Measurements from ENCODE around the gene EFCAB5. TPM values are rescaled to one million over a fixed set of nuclear protein-coding genes. Genes with fewer than 3 reads are reported as not detected.

Gene EFCAB5
- total and polyA plus RNA-seq, 2 of the 13 experiments (the other 11 are each of a cell fraction or from before 2014, with no cell fraction given), result 0.15 TPM; not detected in 1

DNA sequence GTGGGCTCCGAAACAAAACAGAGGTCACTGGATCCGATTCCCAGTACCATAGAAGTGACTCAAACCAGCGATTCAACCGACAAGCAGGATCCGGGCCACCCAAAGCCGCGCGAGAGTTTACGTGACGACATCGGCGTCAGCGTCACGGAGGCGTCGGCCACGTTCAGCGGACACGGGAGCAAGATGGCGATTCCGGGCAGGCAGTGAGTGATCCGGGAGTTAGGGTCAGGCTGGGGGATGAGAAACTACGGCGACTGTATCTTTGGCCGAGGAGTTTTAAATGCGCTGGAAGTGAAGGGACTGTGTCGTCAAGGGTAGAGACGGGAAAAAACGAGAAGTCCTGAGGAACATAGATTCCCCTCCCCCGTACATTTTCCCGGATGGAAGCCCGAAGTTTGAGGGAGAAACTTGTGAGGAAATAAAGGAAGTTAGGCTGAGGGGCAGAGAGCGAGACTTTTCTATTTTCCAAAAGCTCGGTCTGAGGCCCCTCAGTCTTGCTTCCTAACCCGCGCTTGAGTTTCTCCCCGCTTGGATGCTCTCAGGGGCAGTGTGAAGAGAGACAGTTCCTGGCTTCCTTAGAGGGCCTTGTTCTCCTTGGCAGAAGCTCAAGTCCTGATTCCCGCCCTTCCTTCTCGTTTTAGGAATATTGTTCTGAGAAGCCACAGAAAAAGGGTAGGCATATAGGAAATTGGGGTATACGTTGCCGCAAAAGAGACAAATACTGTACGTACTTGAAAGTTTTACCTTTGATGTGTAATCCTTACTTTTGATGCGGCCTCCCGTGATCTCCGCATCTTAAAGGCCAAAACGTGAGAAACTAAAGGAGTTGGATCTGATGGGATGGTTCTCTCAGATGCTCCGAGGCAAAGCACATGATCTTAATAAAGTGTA, 175.5 kb downstream of the EFCAB5 start, which contains the start of gene NSRP1 (continued):
- TF ChIP-seq PRPF4 (IDR thresholded peaks at IDR 0.05; ENCODE audit: low read depth, low read length, poor library complexity, severe bottlenecking) (no peak), CBX1 (IDR thresholded peaks at IDR 0.05; ENCODE audit: low read depth) (no peak), ZSCAN21 (CRISPR knock-in tag; IDR thresholded peaks at IDR 0.05; ENCODE audit: borderline replicate concordance) (peak; percentile 69; the same call in 1 of the 2 replicates), ZNF577 (CRISPR knock-in tag; IDR thresholded peaks at IDR 0.05; ENCODE audit: borderline replicate concordance, low read depth) (no peak), MXI1 (IDR thresholded peaks at IDR 0.05; ENCODE audit: borderline replicate concordance, low read depth, low read length) (peak; percentile 78; the same call in 1 of the 3 replicates), ZNF143 (CRISPR knock-in tag; IDR thresholded peaks at IDR 0.05) (peak; percentile 40; the same call in 1 of the 2 replicates), ZNF788 (CRISPR knock-in tag; IDR thresholded peaks at IDR 0.05; ENCODE audit: borderline replicate concordance) (peak; percentile 58; the same call in 1 of the 2 replicates), TBX3 (IDR thresholded peaks at IDR 0.05; ENCODE audit: borderline replicate concordance) (no peak), MEF2D (CRISPR knock-in tag; IDR thresholded peaks at IDR 0.05) (no peak; the same call in 1 of the 2 replicates), ZNF878 (CRISPR knock-in tag; IDR thresholded peaks at IDR 0.05) (peak; percentile 65; the same call in 1 of the 2 replicates), NRL (CRISPR knock-in tag; IDR thresholded peaks at IDR 0.05; ENCODE audit: borderline replicate concordance) (no peak), ZNF574 (CRISPR knock-in tag; IDR thresholded peaks at IDR 0.05) (peak; percentile 87), MTA3 (CRISPR knock-in tag; IDR thresholded peaks at IDR 0.05) (no peak), ZSCAN12 (CRISPR knock-in tag; IDR thresholded peaks at IDR 0.05) (no peak), RCOR2 (CRISPR knock-in tag; IDR thresholded peaks at IDR 0.05) (peak; percentile 30; the same call in 1 of the 2 replicates), RARA (CRISPR knock-in tag; IDR thresholded peaks at IDR 0.05) (peak; percentile 53; the same call in 1 of the 2 replicates), ZNF672 (CRISPR knock-in tag; IDR thresholded peaks at IDR 0.05) (no peak), ZNF557 (CRISPR knock-in tag; IDR thresholded peaks at IDR 0.05) (peak; percentile 68; the same call in 1 of the 2 replicates), SP2 (CRISPR knock-in tag; IDR thresholded peaks at IDR 0.05) (no peak), ZNF430 (CRISPR knock-in tag; IDR thresholded peaks at IDR 0.05) (peak; percentile 74; the same call in 1 of the 2 replicates), EZH2 (conservative IDR thresholded peaks at IDR 0.05; ENCODE audit: low read depth, low read length) (no peak), ZNF670 (CRISPR knock-in tag; IDR thresholded peaks at IDR 0.05; ENCODE audit: borderline replicate concordance) (no peak), TEAD2 (CRISPR knock-in tag; IDR thresholded peaks at IDR 0.05) (no peak), SMYD3 (CRISPR knock-in tag; IDR thresholded peaks at IDR 0.05) (peak; percentile 66; the same call in 1 of the 2 replicates), MLX (CRISPR knock-in tag; IDR thresholded peaks at IDR 0.05) (peak; percentile 9; the same call in 1 of the 2 replicates), ZNF34 (CRISPR knock-in tag; IDR thresholded peaks at IDR 0.05; ENCODE audit: borderline replicate concordance) (no peak), SRSF1 (optimal IDR thresholded peaks at IDR 0.05; ENCODE audit: low read depth, low read length) (peak; percentile 86)
